Neural progenitor cell (in vitro differentiated cells): ENCODE data around the gene NDUFS6.

Experiments used
- CTCF ChIP-seq: fragments of 200-600 bp; sonication (generic); IDR thresholded peaks from 2 replicates; pipeline ENCODE4 v1.5.1; 2017; ENCODE audit warnings: antibody characterized with exemption, mild to moderate bottlenecking
- EZH2 ChIP-seq: fragments of 200-600 bp; sonication (generic); IDR thresholded peaks from 2 replicates; pipeline ENCODE4 v1.6.1; 2017; ENCODE audit warnings: antibody characterized with exemption, mild to moderate bottlenecking, moderate library complexity

- TF ChIP-seq CTCF (no peak), EZH2 (no peak)
These were observed 16.1 kb upstream of the NDUFS6 start for GRCh38 chr5:1785062-1785461.
